ENCODE data around the gene CNTN1.

The CNTN1 gene

DNA sequence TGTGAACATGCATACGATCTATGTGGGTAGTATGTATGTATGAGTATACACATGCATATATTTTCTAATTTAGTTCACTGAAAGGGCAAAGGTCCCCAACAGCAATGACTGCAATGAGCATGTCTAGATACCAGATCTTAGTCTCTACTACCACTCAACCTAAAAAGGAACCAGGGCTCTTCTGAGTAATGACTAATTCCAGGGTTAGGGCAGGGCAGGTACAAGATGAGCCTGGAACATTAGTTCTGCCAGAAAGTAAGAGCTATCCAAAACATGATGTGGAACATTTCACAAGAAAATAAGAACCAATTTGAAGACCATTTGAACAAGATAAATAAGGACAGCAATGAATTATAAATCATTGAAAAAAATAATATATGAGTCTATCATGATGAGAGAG, 404.6 kb downstream of the CNTN1 start:
- H3K4me3 ChIP-seq (ENCODE audit: low read depth, low read length) = no peak overlapping the region
- H3K4me1 ChIP-seq = no peaks in the 10 kb centered on the region
- H3K9me3 ChIP-seq = no peaks in the 10 kb centered on the region
- DNase-seq = no peak
- no peaks in the 10 kb centered on the region for H3K36me3 ChIP-seq
- TF ChIP-seq, protein P1, sequence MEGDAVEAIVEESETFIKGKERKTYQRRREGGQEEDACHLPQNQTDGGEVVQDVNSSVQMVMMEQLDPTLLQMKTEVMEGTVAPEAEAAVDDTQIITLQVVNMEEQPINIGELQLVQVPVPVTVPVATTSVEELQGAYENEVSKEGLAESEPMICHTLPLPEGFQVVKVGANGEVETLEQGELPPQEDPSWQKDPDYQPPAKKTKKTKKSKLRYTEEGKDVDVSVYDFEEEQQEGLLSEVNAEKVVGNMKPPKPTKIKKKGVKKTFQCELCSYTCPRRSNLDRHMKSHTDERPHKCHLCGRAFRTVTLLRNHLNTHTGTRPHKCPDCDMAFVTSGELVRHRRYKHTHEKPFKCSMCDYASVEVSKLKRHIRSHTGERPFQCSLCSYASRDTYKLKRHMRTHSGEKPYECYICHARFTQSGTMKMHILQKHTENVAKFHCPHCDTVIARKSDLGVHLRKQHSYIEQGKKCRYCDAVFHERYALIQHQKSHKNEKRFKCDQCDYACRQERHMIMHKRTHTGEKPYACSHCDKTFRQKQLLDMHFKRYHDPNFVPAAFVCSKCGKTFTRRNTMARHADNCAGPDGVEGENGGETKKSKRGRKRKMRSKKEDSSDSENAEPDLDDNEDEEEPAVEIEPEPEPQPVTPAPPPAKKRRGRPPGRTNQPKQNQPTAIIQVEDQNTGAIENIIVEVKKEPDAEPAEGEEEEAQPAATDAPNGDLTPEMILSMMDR (IDR thresholded peaks at IDR 0.05; ENCODE audit: low read depth, low read length) = no peak
- no peaks in the 10 kb centered on the region for H3K27me3 ChIP-seq

GRCh38 chr12:41100572-41100971, 408.3 kb downstream of the CNTN1 start:
- DNase-seq = no peak
- no peaks in the 10 kb centered on the region for H3K9me3 ChIP-seq
- H3K27me3 ChIP-seq = no peaks in the 10 kb centered on the region
- TF ChIP-seq, protein P1 (IDR thresholded peaks at IDR 0.05; ENCODE audit: low read depth, low read length) = no peak
- no peaks in the 10 kb centered on the region for H3K4me1 ChIP-seq
- no peaks in the 10 kb centered on the region for H3K36me3 ChIP-seq
- H3K4me3 ChIP-seq (ENCODE audit: low read depth, low read length) = no peak overlapping the region

- H3K9me3 ChIP-seq = no peaks in the 10 kb centered on the region
- no peak overlapping the region for H3K4me3 ChIP-seq (ENCODE audit: low read depth, low read length)
- TF ChIP-seq, protein P1 (IDR thresholded peaks at IDR 0.05; ENCODE audit: low read depth, low read length) = no peak
- DNase-seq = no peak
- no peaks in the 10 kb centered on the region for H3K36me3 ChIP-seq
- H3K4me1 ChIP-seq = no peaks in the 10 kb centered on the region
- H3K27me3 ChIP-seq = no peaks in the 10 kb centered on the region
Measured at GRCh38 chr12:41101806-41102205, 409.6 kb downstream of the CNTN1 start.

- DNase-seq = no peak
- Histone ChIP-seq H3K9me3 (no peaks in the 10 kb centered on the region), H3K36me3 (no peaks in the 10 kb centered on the region), H3K4me3 (ENCODE audit: low read depth, low read length) (no peak overlapping the region), H3K27me3 (no peaks in the 10 kb centered on the region), H3K4me1 (no peaks in the 10 kb centered on the region)
- TF ChIP-seq, protein P1 (IDR thresholded peaks at IDR 0.05; ENCODE audit: low read depth, low read length) = no peak
Measured at GRCh38 chr12:41103614-41104013, 411.4 kb downstream of the CNTN1 start.

GRCh38 chr12:41106315-41106714, 414.1 kb downstream of the CNTN1 start:
- DNase-seq = no peak
- no peaks in the 10 kb centered on the region for H3K27me3 ChIP-seq

DNA sequence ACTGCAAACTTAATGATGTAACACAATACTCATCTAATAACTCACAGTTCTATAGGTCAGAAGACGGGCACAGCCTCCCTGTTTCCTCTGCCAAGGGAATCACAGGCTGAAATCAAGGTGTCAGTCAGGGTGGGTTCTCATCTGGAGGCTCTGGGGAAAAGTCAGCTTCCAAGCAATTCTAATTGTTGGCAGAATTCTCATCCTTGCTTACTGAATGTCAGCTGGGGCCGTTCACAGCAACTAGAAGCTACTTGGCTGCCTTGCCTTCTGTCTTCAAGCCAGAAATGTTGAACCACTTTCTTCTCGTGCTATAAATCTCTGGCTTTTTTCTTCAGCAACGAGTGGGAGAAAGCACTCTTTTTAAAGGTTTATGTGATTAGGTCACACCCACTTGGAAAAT, 415.8 kb downstream of the CNTN1 start:
- DNase-seq = no peak
- Histone ChIP-seq H3K4me1 (no peaks in the 10 kb centered on the region), H3K36me3 (no peaks in the 10 kb centered on the region), H3K4me3 (ENCODE audit: low read depth, low read length) (no peak overlapping the region), H3K27me3 (no peaks in the 10 kb centered on the region), H3K9me3 (no peaks in the 10 kb centered on the region)
- TF ChIP-seq, protein P1 (IDR thresholded peaks at IDR 0.05; ENCODE audit: low read depth, low read length) = no peak

More at GRCh38 chr12:41106315-41106714, 414.1 kb downstream of the CNTN1 start:
- Histone ChIP-seq H3K9me3 (no peaks in the 10 kb centered on the region), H3K36me3 (no peaks in the 10 kb centered on the region), H3K4me3 (ENCODE audit: low read depth, low read length) (no peak overlapping the region), H3K4me1 (no peaks in the 10 kb centered on the region)
- TF ChIP-seq, protein P1 (IDR thresholded peaks at IDR 0.05; ENCODE audit: low read depth, low read length) = no peak
